Mesenteric fat pad (tissue), 1 donor: ENCODE data around the gene ASCL1. TPM values are rescaled to one million over a fixed set of nuclear protein-coding genes. Genes with fewer than 3 reads are reported as not detected.

Experiments used
- DNase-seq: peaks from one replicate; pipeline ENCODE4 v3.0.0-alpha.2; 2020; ENCODE audit warnings: low spot score
- long read RNA-seq: library from polyadenylated mRNA; unstranded; transcript quantifications from one replicate; pipeline ENCODE4 v2.0.0, GENCODE V29; 2020
- total RNA-seq: library from RNA; stranded (reverse); fragmentation: NEBNext Ultra II Directional; extraction: Animal tissue kit (Norgen Biotek cat#: 25700); gene quantifications from one replicate; pipeline ENCODE4 v1.2.1, GENCODE V29; 2021
- donor health status: DM: yes; HTN: yes; CAD: no.

The ASCL1 gene
- total RNA-seq, result not detected
- long read RNA-seq, result 0 reads

DNA sequence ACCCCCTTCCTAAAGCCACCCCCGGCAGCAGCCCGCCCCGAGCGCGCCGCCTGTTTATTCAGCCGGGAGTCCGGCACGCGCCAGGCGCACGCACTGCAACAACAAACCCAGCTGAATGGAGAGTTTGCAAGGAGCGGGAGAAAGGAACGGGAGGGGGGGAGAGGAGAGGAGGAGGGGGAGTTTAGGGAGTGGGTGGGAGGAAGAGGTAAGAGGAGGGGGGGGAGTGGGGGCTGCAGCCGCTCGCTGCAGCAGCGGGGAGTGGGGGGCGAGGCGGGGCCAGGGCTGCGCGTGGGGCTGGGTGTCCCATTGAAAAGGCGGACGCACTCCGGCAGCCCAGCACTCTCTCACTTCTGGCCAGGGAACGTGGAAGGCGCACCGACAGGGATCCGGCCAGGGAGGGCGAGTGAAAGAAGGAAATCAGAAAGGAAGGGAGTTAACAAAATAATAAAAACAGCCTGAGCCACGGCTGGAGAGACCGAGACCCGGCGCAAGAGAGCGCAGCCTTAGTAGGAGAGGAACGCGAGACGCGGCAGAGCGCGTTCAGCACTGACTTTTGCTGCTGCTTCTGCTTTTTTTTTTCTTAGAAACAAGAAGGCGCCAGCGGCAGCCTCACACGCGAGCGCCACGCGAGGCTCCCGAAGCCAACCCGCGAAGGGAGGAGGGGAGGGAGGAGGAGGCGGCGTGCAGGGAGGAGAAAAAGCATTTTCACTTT, at the start of gene ASCL1:
Gene ASCL1, plus strand, starts transcription at position 336 of the 712 bp plus-strand sequence. CDS start 571 bp downstream, outside the sequence.
- DNase-seq, result no peak

DNA sequence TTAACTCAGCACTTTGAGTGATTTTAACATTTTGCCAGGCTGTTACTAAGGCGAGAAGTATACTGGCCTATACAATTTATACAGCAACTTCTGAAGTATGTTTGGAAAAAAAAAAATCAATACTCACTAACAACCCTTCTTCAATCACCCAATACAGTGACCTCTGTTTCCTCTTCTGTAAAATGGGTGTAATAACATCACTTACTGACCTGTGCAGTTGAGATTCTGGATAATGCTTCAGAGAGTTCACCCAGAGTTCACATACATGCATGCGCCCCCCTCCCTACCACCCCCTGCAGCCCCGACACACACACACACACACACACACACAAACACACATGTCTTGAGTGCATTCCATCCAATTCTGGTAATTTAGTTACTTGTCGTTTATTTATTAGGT, 49.6 kb upstream of the ASCL1 start:
- no peak for DNase-seq

DNA sequence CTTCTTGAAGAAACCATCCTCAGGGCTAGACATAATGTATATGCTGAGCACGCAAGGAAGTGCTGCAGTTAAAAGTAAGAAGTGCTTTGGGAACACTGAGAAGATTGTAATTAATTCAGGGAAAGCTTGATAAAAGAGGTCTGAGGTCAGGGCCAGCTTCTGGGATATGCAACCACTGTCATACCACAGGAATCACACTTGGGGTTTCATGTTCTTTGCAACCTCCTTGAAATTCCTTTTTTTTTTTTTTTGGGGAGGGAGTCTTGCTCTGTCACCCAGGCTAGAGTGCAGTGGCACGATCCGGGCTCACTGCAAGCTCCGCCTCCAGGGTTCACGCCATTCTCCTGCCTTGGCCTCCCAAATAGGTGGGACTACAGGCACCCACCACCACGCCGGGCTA, 47.3 kb upstream of the ASCL1 start:
- DNase-seq, result no peak

DNA sequence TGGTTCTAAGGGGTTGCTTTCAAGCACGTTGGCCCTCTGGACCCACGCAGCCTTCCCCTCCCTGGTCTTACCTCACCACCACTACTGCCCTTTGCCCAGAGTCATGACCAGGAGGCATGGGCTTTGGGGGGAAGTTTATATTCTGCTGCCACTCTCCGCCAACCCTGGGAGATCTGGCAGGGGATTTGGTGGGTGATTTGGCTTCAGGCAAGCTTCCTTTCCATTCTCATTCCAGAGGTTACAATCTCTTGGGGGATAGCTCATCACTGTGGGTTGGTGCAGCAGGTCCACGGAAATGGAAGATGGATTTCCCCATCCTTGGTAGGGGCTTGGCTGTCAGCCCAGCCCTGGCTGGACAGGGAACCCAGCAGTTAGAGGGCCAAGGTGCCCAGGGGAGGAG, 46.7 kb upstream of the ASCL1 start:
- no peak for DNase-seq

DNA sequence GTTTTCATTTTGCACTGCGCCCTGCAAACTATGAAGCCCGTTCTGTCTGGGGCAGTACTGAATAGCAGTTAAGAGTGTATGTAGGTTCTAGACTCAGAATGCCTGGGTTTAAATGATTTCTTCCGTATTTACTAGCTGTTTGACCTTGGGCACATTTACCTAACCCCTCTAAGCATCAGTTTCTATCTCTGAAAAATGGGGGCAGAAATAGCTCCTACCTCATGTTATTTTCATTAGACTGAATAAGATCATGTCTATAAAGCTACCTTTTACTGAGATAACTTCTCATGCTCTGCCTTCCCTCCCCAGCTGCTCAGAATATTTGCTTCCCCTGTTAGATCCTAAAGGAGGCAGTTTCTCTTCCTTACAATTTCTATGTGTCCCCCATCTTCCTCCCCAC, 46.2 kb upstream of the ASCL1 start:
- DNase-seq, result no peak

DNA sequence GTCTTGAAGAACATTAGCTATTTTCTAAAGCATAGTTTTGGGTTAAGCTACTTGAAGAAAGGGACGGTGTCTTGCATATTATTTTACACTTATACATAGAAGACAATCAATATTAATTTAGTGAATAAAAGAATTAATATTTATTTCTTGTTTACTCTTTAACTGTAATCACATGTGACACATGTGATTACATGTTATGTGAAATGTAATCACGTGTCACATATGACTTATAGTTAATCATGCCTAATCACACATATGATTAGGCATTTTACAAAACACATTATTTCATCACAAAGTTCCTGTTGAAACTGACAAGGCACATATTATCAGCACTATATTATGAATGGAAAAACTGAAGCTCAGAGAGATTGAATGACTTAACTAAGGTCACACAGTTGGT, 45.2 kb upstream of the ASCL1 start:
- no peak for DNase-seq

DNA sequence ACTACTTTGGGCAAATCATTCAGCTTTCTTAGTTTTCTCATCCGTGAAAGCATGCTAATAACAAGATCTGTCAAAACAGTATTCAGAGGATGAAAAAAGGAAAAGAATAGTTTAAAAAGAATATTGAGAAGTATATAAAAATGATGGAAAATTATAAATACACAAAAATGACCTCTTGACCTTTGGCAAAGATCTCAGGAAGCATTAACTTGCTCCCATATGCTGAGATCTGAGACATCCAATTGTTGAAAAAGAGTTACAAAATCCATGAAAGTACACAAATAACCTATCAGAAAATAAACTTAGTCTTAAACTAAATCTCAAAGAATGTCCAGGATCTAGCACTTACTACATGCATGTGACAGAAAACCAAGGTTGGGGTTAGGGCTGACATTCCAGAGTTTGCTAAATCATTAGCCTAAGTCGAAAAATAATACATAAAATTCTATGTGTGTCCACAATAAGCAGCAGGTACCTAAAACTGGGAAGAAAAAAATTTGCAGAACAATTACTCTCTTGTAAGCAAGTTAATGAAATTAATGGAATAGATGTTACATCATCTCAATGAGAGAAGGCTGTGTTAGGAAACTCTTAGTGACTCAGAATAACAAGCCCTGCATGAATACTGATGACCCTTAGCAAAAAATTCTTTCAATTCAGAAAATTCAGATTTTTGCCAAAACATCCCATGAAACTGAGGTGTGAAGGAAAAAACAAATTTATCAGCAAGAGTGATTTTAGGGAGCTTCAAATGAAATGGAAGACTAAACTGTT, 43.8 kb upstream of the ASCL1 start:
- no peak for DNase-seq

DNA sequence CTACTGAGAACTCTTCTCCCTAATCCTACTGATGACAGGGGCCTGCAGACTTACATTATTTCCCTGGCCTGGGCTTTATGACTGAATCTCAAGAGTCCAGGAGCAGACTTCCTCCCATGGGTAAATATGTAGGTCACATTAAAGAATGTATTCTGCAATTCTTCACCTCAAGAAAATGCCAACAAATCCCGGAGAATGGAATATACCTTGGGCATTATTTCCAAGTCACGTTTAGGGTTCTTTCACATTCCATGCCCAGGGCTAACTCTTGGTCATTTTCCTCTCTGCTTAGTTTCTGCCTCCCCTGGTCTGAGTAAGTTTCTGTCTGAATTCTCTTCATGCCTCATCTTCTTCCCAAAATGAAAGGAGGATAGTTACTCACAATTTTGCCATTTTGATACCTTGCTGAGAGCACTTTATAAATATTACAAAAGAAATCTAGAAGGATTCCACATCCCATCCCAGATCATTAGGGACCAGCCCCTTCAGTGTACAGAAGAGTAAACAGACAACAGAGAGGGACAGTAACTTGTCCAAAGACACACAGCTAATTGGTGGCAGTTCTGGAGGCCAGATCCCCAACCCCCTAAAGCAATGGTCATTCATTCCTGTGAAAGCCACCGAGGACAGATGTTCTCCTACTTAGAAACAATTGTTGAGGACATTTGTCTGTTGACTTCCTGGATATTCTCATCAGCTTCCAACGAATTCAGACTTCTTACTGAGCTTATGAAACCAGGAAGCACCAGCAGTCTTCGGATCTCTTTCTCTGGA, 41.0 kb upstream of the ASCL1 start:
- DNase-seq, result no peak

DNA sequence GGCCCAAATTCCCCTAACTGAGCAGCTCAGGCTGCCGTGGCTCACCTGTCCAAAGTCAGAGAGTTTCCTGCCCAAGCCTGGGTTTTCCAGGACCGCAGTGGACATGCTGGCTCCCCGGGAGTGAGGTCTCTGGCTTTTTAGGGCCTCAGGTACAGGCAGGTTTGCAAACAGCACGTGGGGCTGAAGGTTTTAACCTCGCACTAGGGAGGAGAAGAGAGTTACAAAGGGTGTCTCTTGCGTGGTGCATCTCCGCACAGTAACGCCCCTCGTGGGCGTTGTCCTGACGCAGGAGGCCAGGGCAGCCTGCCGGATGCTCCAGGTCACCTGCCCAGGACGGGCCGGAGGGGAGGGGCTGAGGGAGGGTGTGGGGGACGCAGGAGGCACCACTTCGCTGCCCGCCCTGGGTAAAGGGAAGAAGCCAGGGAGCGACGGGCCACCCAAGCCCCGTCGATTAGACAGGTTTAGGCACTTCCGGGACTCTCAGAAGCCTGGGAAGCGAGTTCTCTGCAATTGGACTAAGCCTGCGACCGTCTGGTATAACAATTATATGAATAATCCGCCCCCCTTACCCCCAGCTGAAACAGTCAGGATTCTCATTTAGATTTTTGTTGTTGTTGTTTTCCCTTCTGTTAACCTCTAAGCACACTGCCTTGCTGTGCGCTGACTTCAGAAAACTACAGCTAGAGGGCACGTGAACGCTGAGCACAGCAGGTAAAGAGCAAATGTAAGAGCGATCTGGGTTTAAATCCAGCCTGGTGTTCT, 40.3 kb upstream of the ASCL1 start, which contains the start of gene PAH:
Gene PAH, minus strand, starts transcription at position 219 of the 762 bp plus-strand sequence. Its CDS starts 114 bp downstream, at position 105.
- DNase-seq, result no peak

DNA sequence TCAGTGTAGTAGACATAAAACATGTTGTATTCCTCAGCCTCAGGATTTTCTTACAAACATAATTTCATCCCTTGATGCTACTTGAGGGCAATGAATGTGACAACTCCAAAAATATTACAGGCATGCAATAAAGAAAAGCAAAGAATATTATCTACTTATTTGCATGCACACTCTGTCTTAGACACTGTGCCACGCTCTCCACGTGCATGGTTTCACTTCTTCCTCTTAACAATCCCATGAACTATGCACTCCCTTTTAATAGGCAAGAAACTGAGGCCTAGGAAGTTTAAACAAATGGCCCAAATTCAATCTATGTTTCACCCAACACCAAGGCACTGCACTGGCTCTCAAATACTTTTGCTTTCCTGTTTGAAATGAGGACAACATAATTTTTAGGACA, 38.6 kb upstream of the ASCL1 start:
- no peak for DNase-seq

DNA sequence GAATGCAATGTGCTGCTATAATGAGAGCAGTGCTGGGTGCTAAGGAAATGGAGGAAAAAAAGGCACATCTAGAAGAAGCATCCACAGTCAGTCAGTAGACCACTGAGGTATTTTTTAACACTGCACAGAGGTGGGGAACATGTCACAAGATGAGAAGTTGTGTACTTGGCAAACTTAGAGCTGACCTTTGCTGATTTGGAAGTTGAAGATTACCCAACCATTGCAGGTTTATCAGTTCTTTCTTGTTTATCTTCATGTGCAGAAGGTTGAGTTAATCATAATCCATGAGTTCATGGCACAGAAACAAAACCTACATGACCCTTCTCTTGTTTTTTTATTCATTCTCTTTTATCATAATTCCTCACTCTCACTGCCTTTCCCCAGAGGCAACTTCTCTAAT, 37.2 kb upstream of the ASCL1 start:
- no peak for DNase-seq

DNA sequence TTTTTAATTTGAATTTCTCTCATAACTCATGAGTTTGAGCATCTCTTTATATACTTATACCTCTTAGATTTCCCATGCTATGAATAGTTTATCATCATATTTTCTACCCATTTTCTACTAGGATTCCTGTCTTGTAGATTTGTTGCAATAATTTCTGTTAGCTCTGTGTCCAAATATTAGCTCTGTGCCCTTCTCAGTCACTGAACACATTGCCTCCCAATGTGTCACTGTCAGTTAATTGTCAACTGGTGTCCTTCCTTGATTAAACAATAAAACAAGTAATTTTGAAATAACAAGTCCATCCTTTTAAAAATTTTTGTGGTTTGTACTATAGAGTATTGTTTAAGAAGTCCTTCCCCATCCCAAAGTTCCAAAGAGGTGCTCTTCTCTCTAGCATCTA, 36.2 kb upstream of the ASCL1 start:
- DNase-seq, result no peak

DNA sequence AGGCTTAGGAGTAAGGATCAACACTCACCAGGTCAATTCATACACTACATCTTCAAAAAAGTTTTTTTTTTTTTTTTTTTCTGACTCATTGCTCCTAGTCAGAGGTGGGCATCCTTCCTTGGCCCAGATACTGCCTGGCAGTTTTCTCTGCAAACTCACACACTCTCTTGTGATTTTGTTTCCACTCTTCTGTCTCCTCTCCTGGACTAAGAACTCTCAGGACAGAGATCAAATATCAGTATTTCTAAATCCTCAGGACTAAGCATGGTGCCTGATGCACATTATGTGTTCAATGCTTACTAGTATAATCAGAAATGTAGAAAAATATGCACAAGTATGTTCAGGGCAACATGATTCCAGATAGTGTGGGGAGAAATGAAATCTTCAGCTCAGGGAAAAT, 30.3 kb upstream of the ASCL1 start:
- DNase-seq, result no peak

DNA sequence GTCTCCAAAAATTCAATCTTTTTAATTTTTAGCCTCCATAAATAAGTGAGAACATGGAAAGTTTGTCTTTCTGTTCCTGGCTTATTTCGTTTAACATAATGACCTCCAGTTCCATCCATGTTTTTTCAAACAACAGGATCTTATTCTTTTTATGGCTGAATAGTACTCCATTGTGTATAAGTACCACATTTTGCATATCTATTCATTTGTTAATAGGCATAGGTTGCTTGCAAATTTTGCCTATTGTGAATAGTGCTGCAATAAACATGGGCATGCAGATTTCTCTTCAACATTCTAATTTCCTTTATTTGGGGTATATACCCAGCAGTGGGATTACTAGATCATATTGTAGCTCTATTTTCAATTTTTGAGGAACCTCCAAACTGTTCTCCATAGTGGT, 24.3 kb upstream of the ASCL1 start:
- no peak for DNase-seq

DNA sequence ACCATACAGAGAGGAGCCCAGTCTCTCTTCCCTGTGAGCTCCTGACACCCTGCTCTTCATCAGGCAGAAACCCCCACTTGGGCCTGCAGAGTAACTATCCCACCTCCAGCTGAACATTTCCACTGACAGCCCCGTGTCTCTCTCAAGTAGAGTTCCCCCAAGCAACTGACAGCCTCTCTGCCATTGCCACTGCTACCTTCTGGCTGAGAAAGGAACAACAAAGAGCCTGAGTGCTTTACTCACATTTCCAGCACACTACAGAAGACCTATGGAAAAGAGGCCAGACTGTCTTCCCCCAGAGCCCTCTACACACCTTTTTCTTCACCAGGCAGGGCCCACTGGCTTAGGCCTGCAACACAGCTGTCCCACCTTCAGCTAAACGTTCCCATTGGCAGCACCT, 18.4 kb upstream of the ASCL1 start:
- no peak for DNase-seq

DNA sequence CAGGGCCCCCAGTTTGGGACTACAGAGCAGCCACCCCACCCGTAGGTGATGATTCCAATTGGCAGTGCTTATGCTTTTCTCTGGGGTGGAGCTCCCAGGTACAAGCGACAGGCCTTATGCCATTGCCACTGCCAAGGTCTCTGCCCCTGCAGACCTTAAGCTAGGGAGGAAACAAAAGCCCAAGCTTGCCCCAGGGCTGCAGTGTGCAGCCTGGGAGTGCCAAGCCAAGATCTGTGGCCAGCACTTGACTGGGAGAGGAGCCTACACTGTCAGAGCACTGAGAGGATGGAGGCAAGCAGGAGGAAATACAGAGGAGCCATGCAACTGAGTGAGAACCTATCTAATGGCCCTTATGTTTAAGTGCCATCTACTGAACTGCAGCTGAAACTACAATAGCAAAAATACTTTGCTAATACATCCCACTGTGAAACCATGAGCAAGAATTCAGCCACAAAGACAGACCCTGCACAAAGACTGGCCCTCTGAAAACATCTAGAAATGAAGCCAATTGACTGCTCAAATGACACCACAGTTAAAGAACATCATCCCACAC, 17.7 kb upstream of the ASCL1 start:
- DNase-seq, result no peak

DNA sequence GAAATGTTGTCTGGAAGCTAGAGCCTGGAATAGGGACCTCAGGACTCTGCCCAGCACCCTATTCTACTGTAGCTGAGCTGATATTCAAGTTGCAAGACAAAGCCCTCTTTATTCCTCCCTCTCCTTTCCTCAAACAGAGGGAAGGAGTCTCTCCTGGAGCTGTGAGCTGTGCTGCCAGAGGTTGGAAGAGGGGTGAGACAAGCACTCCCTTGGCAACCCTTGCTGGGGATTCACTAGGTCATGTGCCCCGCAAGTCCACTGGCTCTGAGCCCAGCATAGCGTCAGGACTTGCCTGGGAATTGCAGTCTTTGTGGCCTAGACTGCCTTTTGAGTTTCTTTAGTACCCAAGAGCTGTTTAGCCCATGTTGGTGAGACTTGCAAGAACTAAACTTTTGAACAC, 11.4 kb upstream of the ASCL1 start:
- no peak for DNase-seq

DNA sequence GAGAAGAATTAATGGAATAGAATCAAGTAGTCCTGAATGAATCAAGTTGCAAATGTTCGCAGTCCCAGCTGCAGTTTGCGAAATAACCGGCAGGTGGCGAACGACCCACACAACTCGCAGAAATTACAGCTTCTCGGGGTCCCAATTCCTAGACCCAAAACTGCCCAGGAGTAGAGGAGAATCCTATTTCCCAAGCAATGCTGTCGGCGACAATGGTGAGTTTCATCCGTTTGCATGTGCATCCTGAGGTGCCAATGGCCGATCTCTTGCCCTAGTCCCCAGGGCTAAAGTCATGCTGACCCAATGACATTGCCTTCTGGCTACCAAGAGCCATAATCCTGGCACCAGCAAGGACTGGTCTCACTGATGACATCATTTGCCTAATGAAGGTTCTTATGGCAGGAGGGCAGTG, 8.5 kb upstream of the ASCL1 start:
- DNase-seq, result no peak

DNA sequence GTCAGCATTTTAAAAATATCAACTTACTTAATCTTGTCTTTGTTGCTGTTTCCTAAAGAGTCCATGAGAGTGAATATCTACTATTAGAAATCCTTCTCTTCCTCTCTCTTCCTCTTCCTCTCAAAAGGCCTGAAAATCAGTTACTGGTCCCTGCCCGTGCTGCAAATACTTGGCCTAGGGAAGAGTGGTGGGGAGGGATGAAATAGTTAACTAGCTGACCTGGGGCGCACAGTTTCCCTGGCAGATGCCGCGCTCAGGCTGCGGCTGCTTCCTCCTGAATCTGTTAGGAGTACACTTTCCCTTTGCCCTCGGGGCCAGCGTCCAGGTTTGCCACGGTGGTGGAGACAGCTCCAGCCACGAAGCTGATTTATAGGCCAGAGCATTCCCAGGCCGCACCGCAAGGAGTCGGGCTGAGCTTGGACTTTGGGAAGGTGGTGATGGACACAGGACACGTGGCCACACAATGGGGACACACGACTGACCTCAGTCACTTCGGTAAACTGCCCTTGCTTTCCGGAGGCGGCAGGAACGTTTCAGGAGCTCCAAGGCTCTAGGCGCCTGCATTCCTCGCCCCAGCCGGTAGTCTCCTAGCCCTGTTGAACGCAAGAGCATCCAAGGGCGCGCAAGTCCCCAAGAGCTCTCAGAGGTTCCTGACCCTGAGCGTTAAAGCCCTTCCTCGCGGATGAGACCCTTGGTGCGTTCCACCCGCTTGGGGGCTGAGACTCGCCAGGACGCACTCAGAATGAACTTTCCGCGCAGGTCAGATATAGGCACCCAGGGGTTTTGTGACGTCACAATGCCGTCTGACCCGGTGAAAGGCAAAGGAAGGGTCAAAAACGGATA, 7.1 kb upstream of the ASCL1 start:
- no peak for DNase-seq
